ENCODE measurements around the gene SAP25. TPM values are rescaled to one million over a fixed set of nuclear protein-coding genes. Genes with fewer than 3 reads are reported as not detected.
"Not testable (repeated sequence)": the region's sequence is repeated elsewhere in the genome, so short reads cannot be mapped to it uniquely, and the experiment has no call there.

Gene SAP25
- total and polyA plus RNA-seq, 2 experiments from 2014 or later = 3.8 to 4.1 TPM

DNA sequence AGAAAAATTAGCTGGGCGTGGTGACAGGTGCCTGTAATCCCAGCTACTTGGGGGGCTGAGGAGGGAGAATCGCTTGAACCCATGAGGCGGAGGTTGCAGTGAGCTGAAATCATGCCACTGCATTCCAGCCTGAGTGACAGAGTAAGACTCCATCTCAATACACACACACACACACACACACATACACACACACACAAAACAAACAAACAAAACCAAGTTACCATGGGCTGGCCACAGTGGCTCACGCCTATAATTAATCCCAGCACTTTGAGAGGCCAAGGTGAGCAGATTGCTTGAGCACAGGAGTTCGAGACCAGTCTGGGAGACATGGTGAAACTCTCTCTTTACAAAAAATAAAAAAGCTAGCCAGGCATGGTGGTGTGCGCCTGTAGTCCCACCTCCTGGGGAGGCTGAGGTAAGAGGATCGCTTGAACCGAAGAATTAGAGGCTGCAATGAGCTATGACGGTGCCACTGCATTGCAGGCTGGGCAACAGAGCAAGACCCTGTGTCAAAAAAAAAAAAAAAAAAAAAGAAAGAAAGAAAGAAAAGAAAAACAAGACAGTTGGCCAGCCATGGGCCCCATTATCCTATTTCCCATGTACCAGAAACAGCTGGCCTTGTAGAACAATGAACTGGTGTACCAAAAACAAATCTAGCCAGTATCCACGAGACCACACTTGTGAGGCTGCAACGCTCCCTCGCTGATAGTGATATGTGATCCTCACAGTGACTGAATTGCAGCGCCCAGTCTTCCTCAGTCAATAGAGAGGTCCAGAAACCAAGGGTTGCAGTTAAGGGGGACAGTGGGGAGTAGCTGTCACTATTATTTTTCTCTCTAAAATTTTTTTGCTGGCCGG is 41.3 kb downstream of the SAP25 start (continued):
- TF ChIP-seq, protein P1, sequence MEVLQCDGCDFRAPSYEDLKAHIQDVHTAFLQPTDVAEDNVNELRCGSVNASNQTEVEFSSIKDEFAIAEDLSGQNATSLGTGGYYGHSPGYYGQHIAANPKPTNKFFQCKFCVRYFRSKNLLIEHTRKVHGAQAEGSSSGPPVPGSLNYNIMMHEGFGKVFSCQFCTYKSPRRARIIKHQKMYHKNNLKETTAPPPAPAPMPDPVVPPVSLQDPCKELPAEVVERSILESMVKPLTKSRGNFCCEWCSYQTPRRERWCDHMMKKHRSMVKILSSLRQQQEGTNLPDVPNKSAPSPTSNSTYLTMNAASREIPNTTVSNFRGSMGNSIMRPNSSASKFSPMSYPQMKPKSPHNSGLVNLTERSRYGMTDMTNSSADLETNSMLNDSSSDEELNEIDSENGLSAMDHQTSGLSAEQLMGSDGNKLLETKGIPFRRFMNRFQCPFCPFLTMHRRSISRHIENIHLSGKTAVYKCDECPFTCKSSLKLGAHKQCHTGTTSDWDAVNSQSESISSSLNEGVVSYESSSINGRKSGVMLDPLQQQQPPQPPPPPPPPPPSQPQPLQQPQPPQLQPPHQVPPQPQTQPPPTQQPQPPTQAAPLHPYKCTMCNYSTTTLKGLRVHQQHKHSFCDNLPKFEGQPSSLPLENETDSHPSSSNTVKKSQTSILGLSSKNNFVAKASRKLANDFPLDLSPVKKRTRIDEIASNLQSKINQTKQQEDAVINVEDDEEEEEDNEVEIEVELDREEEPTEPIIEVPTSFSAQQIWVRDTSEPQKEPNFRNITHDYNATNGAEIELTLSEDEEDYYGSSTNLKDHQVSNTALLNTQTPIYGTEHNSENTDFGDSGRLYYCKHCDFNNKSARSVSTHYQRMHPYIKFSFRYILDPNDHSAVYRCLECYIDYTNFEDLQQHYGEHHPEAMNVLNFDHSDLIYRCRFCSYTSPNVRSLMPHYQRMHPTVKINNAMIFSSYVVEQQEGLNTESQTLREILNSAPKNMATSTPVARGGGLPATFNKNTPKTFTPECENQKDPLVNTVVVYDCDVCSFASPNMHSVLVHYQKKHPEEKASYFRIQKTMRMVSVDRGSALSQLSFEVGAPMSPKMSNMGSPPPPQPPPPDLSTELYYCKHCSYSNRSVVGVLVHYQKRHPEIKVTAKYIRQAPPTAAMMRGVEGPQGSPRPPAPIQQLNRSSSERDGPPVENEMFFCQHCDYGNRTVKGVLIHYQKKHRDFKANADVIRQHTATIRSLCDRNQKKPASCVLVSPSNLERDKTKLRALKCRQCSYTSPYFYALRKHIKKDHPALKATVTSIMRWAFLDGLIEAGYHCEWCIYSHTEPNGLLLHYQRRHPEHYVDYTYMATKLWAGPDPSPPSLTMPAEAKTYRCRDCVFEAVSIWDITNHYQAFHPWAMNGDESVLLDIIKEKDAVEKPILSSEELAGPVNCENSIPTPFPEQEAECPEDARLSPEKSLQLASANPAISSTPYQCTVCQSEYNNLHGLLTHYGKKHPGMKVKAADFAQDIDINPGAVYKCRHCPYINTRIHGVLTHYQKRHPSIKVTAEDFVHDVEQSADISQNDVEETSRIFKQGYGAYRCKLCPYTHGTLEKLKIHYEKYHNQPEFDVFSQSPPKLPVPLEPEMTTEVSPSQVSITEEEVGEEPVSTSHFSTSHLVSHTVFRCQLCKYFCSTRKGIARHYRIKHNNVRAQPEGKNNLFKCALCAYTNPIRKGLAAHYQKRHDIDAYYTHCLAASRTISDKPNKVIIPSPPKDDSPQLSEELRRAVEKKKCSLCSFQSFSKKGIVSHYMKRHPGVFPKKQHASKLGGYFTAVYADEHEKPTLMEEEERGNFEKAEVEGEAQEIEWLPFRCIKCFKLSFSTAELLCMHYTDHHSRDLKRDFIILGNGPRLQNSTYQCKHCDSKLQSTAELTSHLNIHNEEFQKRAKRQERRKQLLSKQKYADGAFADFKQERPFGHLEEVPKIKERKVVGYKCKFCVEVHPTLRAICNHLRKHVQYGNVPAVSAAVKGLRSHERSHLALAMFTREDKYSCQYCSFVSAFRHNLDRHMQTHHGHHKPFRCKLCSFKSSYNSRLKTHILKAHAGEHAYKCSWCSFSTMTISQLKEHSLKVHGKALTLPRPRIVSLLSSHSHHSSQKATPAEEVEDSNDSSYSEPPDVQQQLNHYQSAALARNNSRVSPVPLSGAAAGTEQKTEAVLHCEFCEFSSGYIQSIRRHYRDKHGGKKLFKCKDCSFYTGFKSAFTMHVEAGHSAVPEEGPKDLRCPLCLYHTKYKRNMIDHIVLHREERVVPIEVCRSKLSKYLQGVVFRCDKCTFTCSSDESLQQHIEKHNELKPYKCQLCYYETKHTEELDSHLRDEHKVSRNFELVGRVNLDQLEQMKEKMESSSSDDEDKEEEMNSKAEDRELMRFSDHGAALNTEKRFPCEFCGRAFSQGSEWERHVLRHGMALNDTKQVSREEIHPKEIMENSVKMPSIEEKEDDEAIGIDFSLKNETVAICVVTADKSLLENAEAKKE (CRISPR knock-in tag; IDR thresholded peaks at IDR 0.05) = no peak
- TF ChIP-seq POLR2AphosphoS5 (IDR thresholded peaks at IDR 0.05; ENCODE audit: low read depth) (no peak), ZNF331 (CRISPR knock-in tag; IDR thresholded peaks at IDR 0.05; ENCODE audit: low read depth) (no peak), NANOG (IDR thresholded peaks at IDR 0.05; ENCODE audit: borderline replicate concordance) (no peak), EZH2phosphoT487 (IDR thresholded peaks at IDR 0.05; ENCODE audit: unreplicated experiment) (no peak)
- TF ChIP-seq, protein P2, sequence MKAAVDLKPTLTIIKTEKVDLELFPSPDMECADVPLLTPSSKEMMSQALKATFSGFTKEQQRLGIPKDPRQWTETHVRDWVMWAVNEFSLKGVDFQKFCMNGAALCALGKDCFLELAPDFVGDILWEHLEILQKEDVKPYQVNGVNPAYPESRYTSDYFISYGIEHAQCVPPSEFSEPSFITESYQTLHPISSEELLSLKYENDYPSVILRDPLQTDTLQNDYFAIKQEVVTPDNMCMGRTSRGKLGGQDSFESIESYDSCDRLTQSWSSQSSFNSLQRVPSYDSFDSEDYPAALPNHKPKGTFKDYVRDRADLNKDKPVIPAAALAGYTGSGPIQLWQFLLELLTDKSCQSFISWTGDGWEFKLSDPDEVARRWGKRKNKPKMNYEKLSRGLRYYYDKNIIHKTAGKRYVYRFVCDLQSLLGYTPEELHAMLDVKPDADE (IDR thresholded peaks at IDR 0.05) = no peak
- TF ChIP-seq, protein P3, sequence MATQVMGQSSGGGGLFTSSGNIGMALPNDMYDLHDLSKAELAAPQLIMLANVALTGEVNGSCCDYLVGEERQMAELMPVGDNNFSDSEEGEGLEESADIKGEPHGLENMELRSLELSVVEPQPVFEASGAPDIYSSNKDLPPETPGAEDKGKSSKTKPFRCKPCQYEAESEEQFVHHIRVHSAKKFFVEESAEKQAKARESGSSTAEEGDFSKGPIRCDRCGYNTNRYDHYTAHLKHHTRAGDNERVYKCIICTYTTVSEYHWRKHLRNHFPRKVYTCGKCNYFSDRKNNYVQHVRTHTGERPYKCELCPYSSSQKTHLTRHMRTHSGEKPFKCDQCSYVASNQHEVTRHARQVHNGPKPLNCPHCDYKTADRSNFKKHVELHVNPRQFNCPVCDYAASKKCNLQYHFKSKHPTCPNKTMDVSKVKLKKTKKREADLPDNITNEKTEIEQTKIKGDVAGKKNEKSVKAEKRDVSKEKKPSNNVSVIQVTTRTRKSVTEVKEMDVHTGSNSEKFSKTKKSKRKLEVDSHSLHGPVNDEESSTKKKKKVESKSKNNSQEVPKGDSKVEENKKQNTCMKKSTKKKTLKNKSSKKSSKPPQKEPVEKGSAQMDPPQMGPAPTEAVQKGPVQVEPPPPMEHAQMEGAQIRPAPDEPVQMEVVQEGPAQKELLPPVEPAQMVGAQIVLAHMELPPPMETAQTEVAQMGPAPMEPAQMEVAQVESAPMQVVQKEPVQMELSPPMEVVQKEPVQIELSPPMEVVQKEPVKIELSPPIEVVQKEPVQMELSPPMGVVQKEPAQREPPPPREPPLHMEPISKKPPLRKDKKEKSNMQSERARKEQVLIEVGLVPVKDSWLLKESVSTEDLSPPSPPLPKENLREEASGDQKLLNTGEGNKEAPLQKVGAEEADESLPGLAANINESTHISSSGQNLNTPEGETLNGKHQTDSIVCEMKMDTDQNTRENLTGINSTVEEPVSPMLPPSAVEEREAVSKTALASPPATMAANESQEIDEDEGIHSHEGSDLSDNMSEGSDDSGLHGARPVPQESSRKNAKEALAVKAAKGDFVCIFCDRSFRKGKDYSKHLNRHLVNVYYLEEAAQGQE (IDR thresholded peaks at IDR 0.05; ENCODE audit: unreplicated experiment) = no peak

DNA sequence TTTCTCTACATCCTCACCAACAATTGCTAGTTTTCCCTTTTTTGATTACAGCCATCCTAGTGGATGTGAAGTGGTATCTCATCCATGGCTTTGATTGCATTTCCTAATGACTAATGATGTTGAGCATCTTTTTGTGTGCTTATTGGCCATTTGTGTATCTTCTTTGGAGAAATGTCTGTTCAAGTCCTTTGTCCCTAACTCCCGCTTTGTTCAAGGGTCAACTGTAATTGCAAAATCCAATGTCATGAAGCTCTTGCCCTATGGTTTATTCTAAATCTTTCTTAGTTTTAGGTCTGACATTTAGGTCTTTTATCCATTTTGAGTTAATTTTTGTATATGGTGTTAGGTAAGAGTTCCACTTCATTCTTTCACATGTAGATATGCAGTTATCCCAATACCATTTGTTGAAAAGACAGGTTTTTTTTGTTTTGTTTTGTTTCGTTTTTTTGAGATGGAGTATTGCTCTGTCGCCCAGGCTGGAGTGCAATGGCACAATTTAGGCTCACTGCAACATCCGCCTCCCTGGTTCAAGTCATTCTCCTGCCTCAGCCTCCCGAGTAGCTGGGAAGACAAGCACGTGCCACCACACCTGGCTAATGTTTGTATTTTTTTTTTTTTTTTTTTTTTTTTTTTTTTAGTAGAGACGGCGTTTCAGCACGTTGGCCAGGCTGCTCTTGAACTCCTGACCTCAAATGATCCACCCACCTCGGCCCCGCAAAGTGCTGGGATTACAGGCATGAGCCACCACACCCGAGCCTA is 45.4 kb downstream of the SAP25 start:
- H3K4me3 Mint-ChIP-seq; H3K27me3 Mint-ChIP-seq (ENCODE audit: insufficient read depth, low read depth, poor library complexity); H2AFZ ChIP-seq; H4K20me1 ChIP-seq (replicated peaks; ENCODE audit: insufficient read depth); H3K4me3 ChIP-seq; H3K9me2 ChIP-seq (ENCODE audit: insufficient read depth); H3K4me1 ChIP-seq (ENCODE audit: insufficient read depth); H3K4me2 ChIP-seq; H3K27ac Mint-ChIP-seq; DNase-seq (ENCODE audit: low spot score); H3F3A ChIP-seq (replicated peaks; ENCODE audit: low read depth); H3K36me3 ChIP-seq (ENCODE audit: insufficient read depth); H3K27me3 ChIP-seq (ENCODE audit: insufficient read depth); H3K4me1 Mint-ChIP-seq; H3K79me2 ChIP-seq (replicated peaks; ENCODE audit: insufficient read depth); H3K27ac ChIP-seq (ENCODE audit: low read depth); ATAC-seq: not testable (repeated sequence)
- H3K36me3 Mint-ChIP-seq (ENCODE audit: low read depth) = peaks cover 11% of the 10 kb centered on the region; the same call in 2 of the 3 replicates
- H3K9me3 Mint-ChIP-seq = peaks cover 13% of the 10 kb centered on the region

DNA sequence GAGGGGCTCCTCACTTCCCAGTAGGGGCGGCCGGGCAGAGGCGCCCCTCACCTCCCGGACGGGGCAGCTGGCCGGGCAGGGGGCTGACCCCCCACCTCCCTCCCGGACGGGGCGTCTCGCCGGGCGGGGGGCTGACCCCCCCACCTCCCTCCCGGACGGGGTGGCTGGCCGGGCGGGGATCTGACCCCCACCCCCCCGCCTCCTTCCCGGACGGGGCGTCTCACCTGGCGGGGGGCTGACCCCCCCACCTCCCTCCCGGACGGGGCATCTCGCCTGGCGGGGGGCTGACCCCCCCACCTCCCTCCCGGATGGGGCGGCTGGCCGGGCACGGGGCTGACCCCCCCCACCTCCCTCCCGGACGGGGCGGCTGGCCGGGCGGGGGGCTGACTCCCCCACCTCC is 50.5 kb downstream of the SAP25 start:
- not testable (repeated sequence) for H3K27me3 Mint-ChIP-seq (ENCODE audit: insufficient read depth, low read depth, poor library complexity); DNase-seq (ENCODE audit: low spot score); H3K9me2 ChIP-seq (ENCODE audit: insufficient read depth); H3K4me2 ChIP-seq; H2AFZ ChIP-seq; H3K27ac ChIP-seq (ENCODE audit: low read depth); H3K4me3 Mint-ChIP-seq; H4K20me1 ChIP-seq (replicated peaks; ENCODE audit: insufficient read depth); H3K4me3 ChIP-seq; H3F3A ChIP-seq (replicated peaks; ENCODE audit: low read depth); H3K27me3 ChIP-seq (ENCODE audit: insufficient read depth); ATAC-seq; H3K79me2 ChIP-seq (replicated peaks; ENCODE audit: insufficient read depth); H3K27ac Mint-ChIP-seq; H3K4me1 Mint-ChIP-seq; H3K36me3 ChIP-seq (ENCODE audit: insufficient read depth); H3K4me1 ChIP-seq (ENCODE audit: insufficient read depth)
- peaks cover 11% of the 10 kb centered on the region; the same call in 2 of the 3 replicates for H3K36me3 Mint-ChIP-seq (ENCODE audit: low read depth)
- H3K9me3 Mint-ChIP-seq = peaks cover 16% of the 10 kb centered on the region
